NCI-H2081 treated with DMSO at 0.1 percent for 48 hours (cell line): ENCODE results near the gene DCAF6.

Source experiments
- DNase-seq: peaks from one replicate; lab custom pipeline; 2025; lab: John Stamatoyannopoulos, UW

Gene DCAF6

GRCh38 chr1:168087696-168088095 lies 151.2 kb downstream of the DCAF6 start:
- DNase-seq, result no peak

GRCh38 chr1:168088511-168089325 lies 152.2 kb downstream of the DCAF6 start:
- DNase-seq, result no peak

- no peak for DNase-seq
These were observed 153.0 kb downstream of the DCAF6 start for GRCh38 chr1:168089326-168089978.

GRCh38 chr1:168089979-168090337 lies 153.5 kb downstream of the DCAF6 start:
- DNase-seq, result no peak

GRCh38 chr1:168090395-168090794 lies 153.9 kb downstream of the DCAF6 start:
- DNase-seq, result no peak

GRCh38 chr1:168091063-168091462 lies 154.6 kb downstream of the DCAF6 start:
- no peak for DNase-seq

- DNase-seq, result no peak
These were observed 155.5 kb downstream of the DCAF6 start for GRCh38 chr1:168091720-168092550.

- no peak for DNase-seq
These were observed 156.3 kb downstream of the DCAF6 start for GRCh38 chr1:168092566-168093355.

- DNase-seq, result no peak
These were observed 157.1 kb downstream of the DCAF6 start for GRCh38 chr1:168093616-168094015.

- DNase-seq, result no peak
These were observed 159.0 kb downstream of the DCAF6 start for GRCh38 chr1:168095476-168095875.

GRCh38 chr1:168096296-168097165 lies 160.0 kb downstream of the DCAF6 start:
- DNase-seq, result no peak

- DNase-seq, result no peak
These were observed 161.5 kb downstream of the DCAF6 start for GRCh38 chr1:168097921-168098528.

GRCh38 chr1:168098534-168099320 lies 162.2 kb downstream of the DCAF6 start:
- DNase-seq, result no peak

- DNase-seq, result no peak
These were observed 162.9 kb downstream of the DCAF6 start for GRCh38 chr1:168099337-168099801.

GRCh38 chr1:168100315-168101002 lies 164.0 kb downstream of the DCAF6 start:
- no peak for DNase-seq

- DNase-seq, result no peak
These were observed 164.9 kb downstream of the DCAF6 start for GRCh38 chr1:168101336-168101735.

GRCh38 chr1:168102487-168102886 lies 166.0 kb downstream of the DCAF6 start:
- DNase-seq, result no peak

- DNase-seq, result no peak
These were observed 168.1 kb downstream of the DCAF6 start for GRCh38 chr1:168104535-168104934.

GRCh38 chr1:168105846-168106245 lies 169.4 kb downstream of the DCAF6 start:
- no peak for DNase-seq
